ENCODE results near the gene RBP3.

Gene RBP3

GRCh38 chr10:47359626-47360418 lies 11.7 kb downstream of the RBP3 start:
- no peak for FAIRE-seq

- FAIRE-seq: no peak
These were observed 12.4 kb downstream of the RBP3 start for GRCh38 chr10:47360419-47361040.

GRCh38 chr10:47361293-47361692 lies 13.1 kb downstream of the RBP3 start:
- FAIRE-seq: no peak

- FAIRE-seq: no peak
These were observed 14.0 kb downstream of the RBP3 start for GRCh38 chr10:47362199-47362598.

- FAIRE-seq: no peak
These were observed 15.6 kb downstream of the RBP3 start for GRCh38 chr10:47363781-47364180.

- FAIRE-seq: no peak
These were observed 16.2 kb downstream of the RBP3 start for GRCh38 chr10:47364366-47364765.

GRCh38 chr10:47364911-47365310 lies 16.7 kb downstream of the RBP3 start:
- FAIRE-seq: no peak

GRCh38 chr10:47365431-47366180 lies 17.4 kb downstream of the RBP3 start:
- FAIRE-seq: no peak

- FAIRE-seq: no peak
These were observed 18.0 kb downstream of the RBP3 start for GRCh38 chr10:47366181-47366631.

- no peak for FAIRE-seq
These were observed 18.7 kb downstream of the RBP3 start for GRCh38 chr10:47366731-47367460.

GRCh38 chr10:47367646-47368045 lies 19.5 kb downstream of the RBP3 start:
- FAIRE-seq: no peak

- FAIRE-seq: no peak
These were observed 20.4 kb downstream of the RBP3 start for GRCh38 chr10:47368431-47369180.

GRCh38 chr10:47369251-47369894 lies 21.2 kb downstream of the RBP3 start:
- FAIRE-seq: no peak

GRCh38 chr10:47370015-47370767 lies 22.0 kb downstream of the RBP3 start:
- FAIRE-seq: no peak

GRCh38 chr10:47370878-47371277 lies 22.7 kb downstream of the RBP3 start:
- FAIRE-seq: no peak

GRCh38 chr10:47371629-47372485 lies 23.7 kb downstream of the RBP3 start:
- FAIRE-seq: no peak

- no peak for FAIRE-seq
These were observed 24.6 kb downstream of the RBP3 start for GRCh38 chr10:47372726-47373125.

- FAIRE-seq: no peak
These were observed 26.7 kb downstream of the RBP3 start for GRCh38 chr10:47374611-47375536.
